ENCODE measurements around the gene FILIP1L.

Gene FILIP1L

DNA sequence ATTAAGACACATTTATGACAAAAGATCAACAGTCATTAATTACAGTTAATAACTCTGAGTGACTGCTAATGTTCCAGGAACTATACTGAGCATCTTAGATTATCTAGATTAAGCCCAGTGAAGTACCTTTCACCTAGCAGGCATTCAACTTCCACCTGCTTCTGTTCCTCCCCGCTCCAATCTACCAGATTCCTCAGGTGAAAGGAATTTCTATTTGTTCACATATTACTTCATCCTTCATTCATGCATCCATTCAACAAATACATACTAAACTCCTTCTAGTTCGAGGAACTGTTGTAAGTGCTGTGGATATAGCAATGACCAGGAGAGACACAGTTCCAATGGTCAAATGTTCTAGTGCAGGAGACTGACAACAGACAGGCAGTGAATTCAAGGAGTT, 139.3 kb downstream of the FILIP1L start:
- DNase-seq (ENCODE audit: low spot score), result no peak

DNA sequence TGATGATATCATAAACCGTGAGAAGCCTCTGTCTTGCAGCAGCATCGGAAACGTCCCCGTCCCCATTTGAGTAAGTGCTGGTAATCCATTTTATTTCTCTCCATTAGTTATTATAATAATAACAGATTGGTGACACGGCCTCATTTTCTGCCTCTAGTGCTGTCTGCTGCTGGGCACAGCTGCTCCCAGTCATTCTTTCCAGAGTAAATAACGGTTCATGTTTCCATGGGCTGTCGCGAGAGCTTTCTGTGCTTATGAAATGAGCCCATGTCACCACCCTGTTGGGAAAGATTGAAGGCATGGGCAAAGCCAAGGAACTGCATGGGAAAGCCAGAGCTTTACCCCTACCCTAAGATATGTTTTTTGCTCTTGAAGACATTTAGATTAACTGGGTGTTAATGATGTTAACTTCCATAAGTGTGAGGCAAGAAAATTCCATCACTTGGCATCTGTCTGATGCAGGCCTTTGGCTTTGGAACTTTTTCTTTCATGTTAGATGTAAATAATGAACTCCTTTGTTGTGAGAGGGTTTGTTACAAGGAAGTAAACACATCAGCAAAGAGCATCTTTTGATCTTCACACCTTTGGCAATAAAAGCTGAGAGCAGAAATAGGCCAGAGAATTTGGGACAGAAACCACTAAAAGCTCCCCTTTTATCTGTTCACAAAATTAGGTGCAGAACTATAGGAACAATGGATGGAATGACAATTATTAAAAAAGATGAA, 141.8 kb downstream of the FILIP1L start:
- no peak for DNase-seq (ENCODE audit: low spot score)

DNA sequence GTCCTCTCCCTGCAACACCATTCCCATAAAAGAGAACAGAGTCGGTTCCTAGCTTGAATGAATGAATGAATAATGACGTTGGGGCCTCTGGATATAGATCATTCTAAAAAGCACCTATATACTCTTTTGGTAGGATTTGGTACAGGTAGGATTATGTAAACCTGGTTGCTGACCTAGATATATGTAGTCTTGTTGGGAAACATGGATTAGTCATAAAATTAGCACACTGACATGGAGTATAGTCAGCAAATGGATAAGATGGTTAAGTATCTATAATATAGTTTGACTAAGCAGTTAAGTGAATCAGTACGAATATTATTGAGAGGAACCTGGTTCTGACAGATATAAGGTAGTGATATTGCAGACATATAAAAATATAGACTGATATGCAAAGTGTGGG, 142.5 kb downstream of the FILIP1L start:
- DNase-seq (ENCODE audit: low spot score), result no peak

DNA sequence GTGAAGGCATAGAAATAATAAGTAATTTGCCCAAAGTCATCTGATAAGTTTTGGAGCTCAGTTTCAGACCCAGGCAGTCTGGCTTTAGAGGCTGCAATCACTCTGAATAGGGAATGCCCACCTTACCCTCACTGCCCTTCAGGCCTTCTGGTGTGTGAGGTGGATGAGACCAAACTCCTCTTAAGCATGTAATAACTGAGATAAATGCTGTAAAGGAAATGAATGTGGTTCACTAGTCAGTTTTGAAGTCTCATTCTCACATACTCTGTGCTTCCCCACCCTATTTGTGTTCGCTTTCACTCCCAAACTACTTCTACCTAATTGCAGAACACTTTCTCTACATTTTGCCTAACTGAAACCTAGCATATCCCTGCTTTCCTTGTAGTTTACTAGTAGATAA, 144.1 kb downstream of the FILIP1L start:
- no peak for DNase-seq (ENCODE audit: low spot score)

DNA sequence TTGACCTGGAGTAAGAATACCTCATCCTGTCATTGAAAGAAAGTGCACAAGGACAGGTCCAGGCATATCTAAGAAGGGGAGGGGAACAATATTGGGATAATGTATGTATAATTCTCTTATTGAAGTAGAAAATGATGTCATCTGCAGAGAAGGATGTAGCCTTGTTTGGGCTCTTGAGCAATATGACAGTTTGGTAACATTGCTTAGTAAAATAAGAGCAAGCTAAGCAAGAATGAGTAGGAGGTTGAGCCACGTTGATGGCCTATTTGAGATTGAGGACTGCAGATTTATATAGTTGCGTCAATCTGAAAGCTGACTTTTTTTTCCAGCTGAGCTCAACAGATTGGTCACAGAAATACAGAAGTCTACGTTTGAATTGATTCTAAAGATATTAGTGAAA, 145.2 kb downstream of the FILIP1L start:
- no peak for DNase-seq (ENCODE audit: low spot score)

DNA sequence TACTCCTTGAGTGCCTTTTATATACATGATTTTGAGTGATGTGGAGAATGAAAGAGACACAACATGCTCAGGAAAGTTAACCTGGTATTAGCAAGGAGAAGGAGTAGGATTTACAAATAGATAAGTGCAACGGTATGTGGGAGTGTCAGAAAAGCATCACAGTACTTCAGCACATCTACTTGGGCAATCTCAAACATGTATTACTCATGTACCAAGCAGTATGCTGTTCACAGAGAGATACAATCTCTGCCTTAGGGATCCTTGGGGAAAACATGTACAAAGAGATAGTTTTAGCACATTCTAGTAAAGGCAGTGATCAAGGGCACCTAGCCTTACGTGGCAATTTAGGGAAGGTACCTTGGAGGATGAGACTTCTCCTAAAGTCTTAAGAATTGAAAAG, 146.5 kb downstream of the FILIP1L start:
- no peak for DNase-seq (ENCODE audit: low spot score)

DNA sequence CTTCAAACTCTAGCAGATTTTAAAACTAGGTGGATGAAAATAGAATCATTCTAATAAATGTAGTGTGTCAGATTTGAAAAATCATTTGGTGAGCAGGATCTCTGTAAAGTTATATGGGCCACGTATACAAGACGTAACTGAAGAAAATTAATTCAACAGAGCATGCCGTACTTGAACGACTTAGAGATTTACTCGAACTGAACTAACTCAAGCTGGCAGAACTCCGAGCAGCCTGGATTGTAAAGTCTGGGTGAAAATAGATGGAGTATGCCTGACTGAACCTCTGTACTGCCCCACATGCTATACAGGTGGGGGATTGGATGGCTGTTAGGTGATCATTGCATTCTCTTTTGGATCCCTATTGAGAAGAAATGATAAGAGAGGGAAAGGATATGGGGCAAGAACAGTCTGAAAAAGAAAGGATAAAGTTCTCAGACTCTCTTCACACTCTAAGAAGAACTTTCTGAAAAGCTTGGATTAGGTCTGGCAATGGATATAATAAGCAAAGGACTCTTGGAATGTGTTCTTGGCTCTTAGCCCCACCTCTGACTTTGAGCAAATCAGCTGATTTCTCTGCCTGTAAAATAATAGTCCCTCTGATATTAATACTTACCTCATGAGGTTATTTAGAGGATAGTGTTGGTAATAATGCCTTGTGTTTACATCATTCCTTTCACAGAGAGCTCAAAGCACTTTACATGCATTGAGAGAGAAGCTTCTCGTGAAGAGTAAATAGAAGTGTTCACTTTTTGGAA, 147.5 kb downstream of the FILIP1L start:
- no peak for DNase-seq (ENCODE audit: low spot score)

DNA sequence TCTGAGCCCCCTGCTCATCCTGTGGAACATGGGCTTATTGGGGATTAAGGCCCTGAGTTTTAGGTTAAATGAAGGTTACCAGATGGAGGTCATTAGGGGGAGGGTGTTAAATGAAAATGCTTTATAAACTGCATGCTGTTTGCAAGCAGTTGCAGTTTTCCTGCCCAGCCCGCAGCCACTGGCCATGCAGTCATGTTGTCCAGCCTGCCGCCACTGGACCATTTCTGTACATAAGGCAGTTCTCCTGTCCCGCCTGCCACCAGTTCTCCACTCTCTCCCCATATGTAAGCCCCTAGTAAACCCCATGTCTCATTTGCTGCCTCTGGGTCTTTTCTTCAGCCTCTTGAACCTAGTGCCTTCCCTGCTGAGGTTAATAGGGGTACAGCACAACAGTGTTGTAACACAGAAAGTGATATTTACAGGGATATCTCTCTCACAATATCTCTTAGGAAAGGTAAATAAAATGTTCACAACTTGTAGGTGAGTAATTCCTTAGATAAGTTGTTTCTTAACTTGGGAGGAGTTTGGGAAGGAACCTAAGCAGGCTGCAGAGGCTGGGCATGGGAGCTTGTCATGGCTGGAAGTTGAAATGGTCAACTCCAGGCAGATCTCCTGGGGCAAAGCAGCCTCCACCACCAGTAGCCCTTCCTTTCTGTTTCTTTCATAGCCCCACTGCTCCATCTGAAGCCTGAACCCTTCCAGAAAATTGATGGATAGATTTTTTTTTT, 148.5 kb downstream of the FILIP1L start:
- DNase-seq (ENCODE audit: low spot score), result no peak

DNA sequence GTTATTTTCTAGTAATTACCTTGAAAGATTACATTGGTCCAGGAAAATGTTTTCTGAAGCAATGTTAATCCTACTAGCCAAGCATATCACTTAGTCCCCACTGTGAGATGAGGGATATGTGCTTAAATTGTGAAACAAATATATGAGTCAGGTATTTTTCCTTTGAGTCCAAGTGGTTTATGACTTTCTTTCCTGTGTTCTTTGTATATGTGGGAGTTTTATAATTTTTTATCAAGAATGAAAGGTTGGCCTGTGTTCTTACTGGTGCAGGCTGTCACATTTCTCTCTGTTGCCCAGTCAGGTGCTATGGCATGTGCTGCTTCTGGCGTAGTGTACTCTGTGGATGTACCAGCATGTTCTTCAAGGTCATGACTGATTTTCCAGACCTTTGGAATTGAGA, 149.2 kb downstream of the FILIP1L start:
- no peak for DNase-seq (ENCODE audit: low spot score)

DNA sequence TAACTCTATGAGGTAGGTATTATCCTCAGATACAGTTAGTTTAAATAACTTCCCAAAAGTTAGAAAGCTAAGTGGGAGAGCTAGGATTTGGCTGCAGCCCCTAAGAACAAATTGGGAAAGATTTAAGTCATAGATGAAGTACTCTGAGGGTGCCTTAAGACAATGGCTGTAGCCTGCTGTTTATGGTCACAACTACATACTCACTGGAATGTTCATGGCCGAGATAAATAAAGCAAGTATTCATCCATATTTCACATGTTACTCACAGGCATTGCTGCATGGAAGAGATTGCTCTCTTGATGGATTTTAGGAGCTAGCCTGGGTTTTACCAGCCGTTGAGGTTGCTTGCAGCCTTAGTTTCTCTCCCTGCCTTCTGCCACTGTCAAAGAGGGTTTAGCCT, 151.6 kb downstream of the FILIP1L start:
- no peak for DNase-seq (ENCODE audit: low spot score)

DNA sequence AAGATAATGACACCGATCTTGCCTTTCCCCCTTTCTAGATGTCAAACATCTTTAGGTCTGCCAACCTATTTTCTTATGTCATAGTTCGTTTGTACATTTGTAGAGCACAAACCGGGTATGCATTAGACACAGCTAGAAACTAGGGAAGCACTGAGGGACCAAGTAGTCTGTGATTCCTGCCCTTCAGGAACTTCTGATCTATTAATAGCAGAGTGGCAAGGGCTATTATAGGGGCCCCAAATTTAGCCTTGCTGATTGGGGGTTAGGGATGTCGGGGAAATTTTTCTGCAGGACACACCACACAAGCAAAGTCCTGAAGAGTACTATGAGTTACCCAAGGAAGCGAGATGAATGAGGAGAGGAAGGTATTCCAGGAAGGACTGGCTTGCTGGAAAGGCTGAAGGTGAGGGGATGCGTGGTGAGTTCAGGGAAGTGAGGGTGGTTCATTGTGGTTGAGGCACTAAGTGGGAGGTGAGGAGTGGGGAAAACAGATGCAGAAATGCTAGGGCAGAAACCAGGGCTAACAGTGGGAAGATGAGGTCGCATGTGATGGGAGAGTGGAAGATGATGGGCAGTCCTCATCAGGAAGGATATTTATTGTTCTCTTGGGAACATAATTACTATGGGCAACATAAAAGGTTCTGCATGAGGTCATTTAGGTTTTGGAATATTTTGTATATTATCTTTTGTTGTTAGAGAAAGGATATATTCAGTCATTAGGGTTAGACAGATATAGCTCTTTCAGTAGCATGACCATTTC, 152.4 kb downstream of the FILIP1L start:
- DNase-seq (ENCODE audit: low spot score), result no peak

DNA sequence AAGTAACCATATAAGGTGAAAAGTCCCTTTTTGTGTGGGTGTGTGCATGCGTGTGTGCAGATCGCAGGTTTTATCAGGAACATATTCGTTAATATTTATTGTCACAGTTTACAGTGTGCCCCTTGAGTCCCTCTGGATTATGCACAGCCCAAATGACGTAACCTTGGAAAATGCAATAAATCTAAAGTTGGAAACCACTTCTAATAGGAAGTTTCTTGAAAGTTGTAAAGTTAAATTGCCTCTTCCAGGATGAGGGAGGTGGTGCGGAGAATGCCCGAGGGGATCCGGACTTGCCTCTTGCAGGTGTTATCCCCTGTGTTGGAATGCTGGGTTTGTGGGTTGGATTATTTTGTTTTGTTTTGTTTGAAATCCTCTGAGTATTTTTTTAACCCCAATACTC, 153.4 kb downstream of the FILIP1L start:
- DNase-seq (ENCODE audit: low spot score), result no peak

DNA sequence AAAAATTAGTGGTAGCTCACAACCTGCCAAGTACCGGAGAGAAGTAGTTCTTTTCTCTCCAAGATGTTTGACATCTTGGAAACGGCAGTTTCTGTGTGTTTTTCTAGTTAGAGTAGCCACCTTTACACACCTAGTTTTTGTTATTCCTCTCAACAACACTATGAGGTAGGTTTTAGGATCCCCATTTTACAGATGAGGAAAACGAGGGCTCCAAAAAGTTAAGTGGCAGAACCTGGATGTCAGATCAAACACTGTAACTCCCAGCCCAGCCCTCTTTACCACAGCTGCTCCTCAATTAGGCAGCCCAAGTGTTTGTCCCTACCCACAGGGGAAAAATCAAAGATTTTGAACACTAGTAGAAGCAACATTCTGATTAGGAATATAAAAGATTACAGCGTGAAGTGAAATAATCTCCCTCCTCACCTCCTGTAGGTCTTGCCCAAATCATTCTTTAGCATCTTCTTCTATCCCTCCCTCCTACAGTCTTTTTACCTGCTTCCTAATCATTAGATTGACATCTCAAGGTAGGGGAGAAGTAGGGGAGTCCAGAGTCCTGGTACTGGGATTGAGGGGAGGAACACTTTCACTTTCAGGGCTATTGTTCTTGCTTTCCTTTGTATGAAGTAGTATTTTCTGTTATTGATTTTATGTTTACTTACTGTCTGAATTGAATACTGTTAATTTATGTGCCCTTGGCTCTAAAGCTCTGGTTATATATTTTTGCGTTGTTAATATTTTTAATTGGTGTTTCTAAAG, 154.0 kb downstream of the FILIP1L start:
- DNase-seq (ENCODE audit: low spot score), result no peak

DNA sequence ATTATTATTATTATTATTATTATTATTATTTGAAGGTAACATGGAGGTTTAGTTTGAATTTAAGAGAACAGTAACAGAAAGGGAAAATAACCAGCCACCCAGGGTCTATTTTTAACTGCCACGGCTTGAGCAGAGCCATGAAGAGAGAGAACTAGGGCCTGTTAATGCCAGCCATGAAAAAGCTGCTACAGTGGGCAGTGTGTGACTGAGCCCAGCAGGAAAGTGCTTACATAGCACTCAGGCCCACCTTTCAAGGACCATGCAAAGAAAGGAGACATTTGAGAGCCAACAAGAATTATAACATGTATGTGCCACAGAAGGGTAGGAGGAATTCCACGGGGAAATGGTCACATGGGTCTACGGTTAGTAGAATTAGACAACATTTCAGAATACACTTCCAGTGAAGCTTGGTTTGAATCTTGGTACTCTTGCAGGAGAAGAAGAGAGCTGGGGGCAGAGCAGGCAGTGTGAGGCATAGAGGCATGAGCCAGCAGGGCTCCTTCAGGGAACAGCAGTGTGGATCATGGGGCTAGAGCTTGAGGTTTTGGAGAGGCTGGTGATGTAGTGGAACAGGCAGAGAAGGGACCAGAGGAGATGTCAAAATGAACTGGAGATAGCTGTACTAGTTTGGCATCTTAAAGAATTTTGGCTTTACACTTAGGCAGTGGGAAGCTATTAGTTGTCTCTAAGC, 155.9 kb downstream of the FILIP1L start:
- no peak for DNase-seq (ENCODE audit: low spot score)

DNA sequence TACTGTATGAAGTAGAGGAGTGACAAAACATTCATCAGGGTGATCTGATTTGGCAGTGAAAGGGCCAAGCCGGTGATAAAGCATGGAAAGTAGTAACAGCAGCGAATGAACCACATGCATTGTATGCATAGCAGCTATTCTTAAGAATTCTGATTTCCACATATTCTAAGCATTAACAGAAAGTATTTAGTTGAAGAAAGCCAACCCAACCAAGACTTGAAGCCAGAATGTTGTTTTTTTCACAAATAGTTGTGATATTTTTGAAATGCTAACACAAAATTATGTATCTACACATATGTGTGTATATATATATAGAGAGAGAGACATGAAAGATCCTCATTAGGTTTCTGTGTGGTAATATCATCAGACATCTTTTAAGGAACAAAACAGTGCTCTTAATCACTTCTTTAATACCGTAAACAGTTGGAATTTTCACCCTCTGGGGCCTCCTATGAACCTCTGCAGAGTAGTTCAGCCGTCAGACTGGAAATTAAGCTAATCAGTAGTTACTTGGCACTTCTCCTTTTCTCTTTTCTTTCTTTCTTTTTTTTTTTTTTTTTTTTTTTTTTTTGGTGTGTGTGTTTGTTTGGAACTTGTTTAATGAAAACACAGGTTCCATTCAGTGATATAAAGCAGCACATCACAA, 157.0 kb downstream of the FILIP1L start:
- DNase-seq (ENCODE audit: low spot score), result no peak

DNA sequence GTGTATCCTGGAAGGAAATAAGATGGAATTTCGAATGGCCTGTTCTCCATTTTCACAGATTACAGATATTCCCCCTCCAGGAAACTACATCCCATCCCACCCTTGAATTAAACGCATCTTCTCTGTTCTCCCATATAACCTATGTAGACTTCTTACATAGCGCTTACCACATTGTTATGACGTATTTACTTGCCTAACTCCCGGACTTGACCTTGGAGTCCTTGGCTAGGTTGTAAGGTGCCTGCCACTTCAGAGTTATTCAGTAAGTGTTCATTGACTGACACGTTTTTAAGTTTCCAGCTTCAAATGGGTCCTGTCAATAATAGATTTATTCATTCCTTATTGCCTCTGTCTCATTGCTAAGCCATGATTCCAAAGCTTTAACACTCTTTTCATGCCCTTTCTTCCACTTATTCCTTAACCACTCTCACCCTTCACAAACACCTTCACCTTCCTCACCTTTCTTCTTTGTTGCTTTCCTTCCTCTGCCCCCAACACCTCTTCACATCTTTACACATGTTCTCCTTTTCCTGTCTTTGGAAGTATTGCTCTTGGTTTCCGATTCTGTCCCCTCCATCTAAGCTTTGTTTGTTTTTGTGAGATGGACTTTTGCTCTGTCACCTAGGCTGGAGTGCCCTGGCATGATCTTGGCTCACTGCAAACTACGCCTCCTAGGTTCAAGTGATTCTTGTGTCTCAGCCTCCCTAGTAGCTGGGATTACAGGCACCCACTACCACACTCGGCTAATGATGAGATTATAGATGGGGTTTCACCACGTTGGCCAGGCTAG, 158.3 kb downstream of the FILIP1L start:
- no peak for DNase-seq (ENCODE audit: low spot score)

DNA sequence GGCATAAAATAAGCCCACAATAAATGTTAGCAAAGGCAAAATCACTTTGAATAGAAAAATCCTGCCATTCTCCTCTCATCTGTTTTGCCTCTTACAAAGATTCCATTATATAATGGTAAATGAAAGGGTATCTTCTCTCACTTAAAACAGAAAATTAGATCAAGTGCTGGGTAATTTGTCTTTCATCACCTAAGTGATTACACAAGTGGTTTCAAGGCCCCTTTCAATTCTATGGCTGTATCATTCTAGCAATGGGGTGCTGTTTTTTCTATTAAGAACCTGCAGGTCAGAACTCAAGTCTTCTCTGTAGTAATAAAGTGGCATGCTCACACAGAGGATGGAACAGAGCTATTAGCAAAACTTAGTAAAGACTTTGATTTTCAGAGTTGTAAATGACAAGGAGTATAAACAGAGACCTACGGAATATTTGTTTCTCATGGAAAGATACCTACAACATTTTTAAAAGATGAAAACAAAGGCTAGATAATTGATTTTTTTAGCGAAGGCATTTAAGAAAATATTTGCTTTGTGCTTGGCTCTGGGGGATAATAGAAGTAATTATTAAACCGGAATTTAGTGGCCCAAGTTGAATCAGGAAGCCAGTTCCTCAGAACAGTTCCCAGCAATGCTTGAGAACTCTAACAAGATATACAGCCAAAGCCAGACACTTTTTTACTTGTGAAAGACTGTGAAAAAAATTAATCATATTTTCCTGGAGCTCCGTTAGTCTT, 159.2 kb downstream of the FILIP1L start:
- DNase-seq (ENCODE audit: low spot score), result no peak

DNA sequence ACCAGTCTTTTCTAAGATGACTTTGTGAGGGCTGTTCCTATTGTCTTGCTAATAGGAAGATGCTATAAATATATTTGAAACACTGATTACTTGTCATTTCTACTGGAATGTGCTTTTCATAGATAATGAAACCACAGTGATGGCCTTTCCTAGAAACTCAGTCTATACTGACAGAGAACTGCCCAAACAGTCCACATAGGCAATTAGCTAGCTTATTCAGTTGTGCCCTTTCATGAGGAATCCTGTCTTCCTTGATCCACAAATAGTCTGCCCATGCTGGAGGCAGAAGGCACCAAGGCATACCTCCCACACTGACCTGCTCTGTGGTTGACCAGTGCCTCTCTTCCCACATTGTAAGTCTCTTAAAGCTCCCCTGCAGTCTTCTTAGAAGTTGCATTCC, 160.7 kb downstream of the FILIP1L start:
- DNase-seq (ENCODE audit: low spot score), result no peak

DNA sequence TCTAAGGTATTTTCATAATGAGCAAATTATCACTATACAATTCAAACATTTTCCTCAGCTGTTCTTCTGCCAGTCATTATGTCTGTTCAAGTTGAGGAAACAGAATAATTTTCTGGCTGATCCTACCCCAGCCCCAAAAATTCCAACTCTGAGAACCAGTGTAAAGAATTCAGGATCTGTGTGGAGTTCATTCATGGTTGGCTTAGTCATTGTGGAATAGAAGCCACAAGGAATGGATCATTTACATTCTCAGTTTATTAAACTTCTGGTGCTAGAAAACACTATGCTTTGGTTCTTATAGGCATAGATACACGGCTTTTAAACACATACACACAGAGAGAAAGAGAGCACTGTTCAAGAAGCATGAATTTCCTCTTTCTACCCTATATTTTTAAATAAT, 162.0 kb downstream of the FILIP1L start:
- DNase-seq (ENCODE audit: low spot score), result no peak
